GM12878 (cell line): ENCODE measurements around the gene ALDH18A1. TPM values are rescaled to one million over a fixed set of nuclear protein-coding genes. Genes with fewer than 3 reads are reported as not detected.

Source experiments
- ATAC-seq: fragments of 200-7000 bp; cut with Tn5 transposase; 3 replicates; pipeline ENCODE4 v1.9.1; 2020; ENCODE audit warnings: mild to moderate bottlenecking, moderate library complexity
- BruUV-seq: library from RNA; stranded (reverse); fragments of 400-500 nt; replicated peaks from 2 replicates; lab custom pipeline; 2021; lab: Mats Ljungman, UMichigan
- CTCF ChIA-PET: fragments of 300-600 bp; sonication (Branson Sonifier 250); formaldehyde crosslinking; extraction: SDS; loops from one replicate; lab custom pipeline; 2021; ENCODE audit warnings: inconsistent platforms; lab: Yijun Ruan, JAX
- POLR2A ChIA-PET: fragments of 350-600 bp; formaldehyde crosslinking; extraction: SDS; loops from one replicate; lab custom pipeline; 2021; ENCODE audit warnings: inconsistent platforms; lab: Charles Lee
- RAD21 ChIA-PET: fragments of 300-600 bp; sonication (Branson Sonifier 250); formaldehyde crosslinking; loops from one replicate; lab custom pipeline; 2023; ENCODE audit warnings: antibody characterized with exemption; ENCODE audit not compliant: unreplicated experiment; lab: Charles Lee
- SMC1A ChIA-PET: fragments of 300-600 bp; sonication (Branson Sonifier 250); formaldehyde crosslinking; loops from one replicate; lab custom pipeline; 2023; ENCODE audit not compliant: unreplicated experiment, uncharacterized antibody; lab: Charles Lee
- DNase-seq: peaks from one replicate; pipeline ENCODE4 v3.0.0-alpha.2; 2011; ENCODE audit warnings: low read depth, low spot score
- FAIRE-seq: peaks from 3 replicates; lab custom pipeline; 2011; peaks lifted over from hg19 to GRCh38; lab: Jason Lieb, UNC
- H2AFZ ChIP-seq: 2 replicates; pipeline ENCODE4 v1.6.0; 2011; ENCODE audit warnings: low read depth, low read length, control low read depth; ENCODE audit not compliant: control insufficient read depth
- H3K27ac ChIP-seq: 2 replicates; pipeline ENCODE4 v1.5.1; 2011; ENCODE audit warnings: control low read depth; ENCODE audit not compliant: control insufficient read depth, insufficient read depth
- H3K27me3 ChIP-seq, 2 experiments: replicated peaks in 1 of 2; 2 replicates each; pipeline versions ENCODE4 v1.6.0 to v1.6.1; 2011; ENCODE audit warnings: low read length in 1 of 2; ENCODE audit not compliant: control insufficient read depth in 2 of 2, insufficient read depth in 2 of 2
- H3K36me3 ChIP-seq, 2 experiments: 2 replicates each; pipeline ENCODE4 v1.5.1; 2011; ENCODE audit warnings: low read length in 1 of 2; ENCODE audit not compliant: control insufficient read depth in 2 of 2, insufficient read depth in 2 of 2
- H3K4me1 ChIP-seq: 2 replicates; pipeline ENCODE4 v1.6.1; 2011; ENCODE audit warnings: mild to moderate bottlenecking, low read length, moderate library complexity, mixed read lengths; ENCODE audit not compliant: control insufficient read depth, insufficient read depth
- H3K4me2 ChIP-seq: 2 replicates; pipeline ENCODE4 v1.6.0; 2011; ENCODE audit warnings: control low read depth; ENCODE audit not compliant: control insufficient read depth, insufficient read depth
- H3K4me3 ChIP-seq: fragments of 200-600 bp; sonication (generic); 2 replicates; pipeline ENCODE4 v1.5.1; 2016
- H3K79me2 ChIP-seq: 2 replicates; pipeline ENCODE4 v1.6.0; 2011; ENCODE audit warnings: low read length; ENCODE audit not compliant: control insufficient read depth, insufficient read depth
- H3K9ac ChIP-seq: 2 replicates; pipeline ENCODE4 v1.8.0; 2011; ENCODE audit warnings: low read length, control low read depth, mixed read lengths; ENCODE audit not compliant: control insufficient read depth, insufficient read depth
- H3K9me3 ChIP-seq: replicated peaks from 3 replicates; pipeline ENCODE4 v1.5.1; 2011; ENCODE audit warnings: mild to moderate bottlenecking, low read length; ENCODE audit not compliant: control insufficient read depth, insufficient read depth
- H4K20me1 ChIP-seq: 2 replicates; pipeline ENCODE4 v1.6.0; 2011; ENCODE audit not compliant: control insufficient read depth, insufficient read depth
- BMI1 ChIP-seq: fragments of 450-650 bp; IDR thresholded peaks from 2 replicates; pipeline ENCODE4 v1.6.1; 2016; ENCODE audit warnings: mild to moderate bottlenecking, moderate library complexity, borderline replicate concordance
- BRCA1 ChIP-seq: IDR thresholded peaks from 2 replicates; pipeline ENCODE4 v1.6.1; 2011; ENCODE audit warnings: low read depth, low read length, improper control_type of control experiment
- CBX3 ChIP-seq: fragments of 200-600 bp; sonication (generic); IDR thresholded peaks from 2 replicates; pipeline ENCODE4 v1.6.1; 2016; ENCODE audit warnings: low read depth, borderline replicate concordance
- CEBPB ChIP-seq, 2 experiments: fragments of 150-350 bp in 1 of 2; IDR thresholded peaks; 2 replicates each; pipeline ENCODE4 v1.6.1; 2012 to 2014; ENCODE audit warnings: low read depth in 2 of 2, low read length in 2 of 2, borderline replicate concordance in 1 of 2, inconsistent platforms in 1 of 2
- CREB1 ChIP-seq: IDR thresholded peaks from 2 replicates; pipeline ENCODE4 v1.6.1; 2012; ENCODE audit warnings: low read depth, mild to moderate bottlenecking, inconsistent platforms
- CTCF ChIP-seq, 3 experiments: IDR thresholded peaks in 2 of 3; conservative IDR thresholded peaks in 1 of 3; 2 replicates each; pipeline ENCODE4 v1.5.1; 2011; ENCODE audit warnings: low read depth in 3 of 3, low read length in 3 of 3, mild to moderate bottlenecking in 3 of 3, control low read depth in 2 of 3, moderate library complexity in 2 of 3, inconsistent platforms in 1 of 3, mixed read lengths in 1 of 3; ENCODE audit not compliant: control insufficient read depth in 2 of 3, insufficient read depth in 1 of 3; ENCODE audit errors: extremely low read depth in 1 of 3
- E4F1 ChIP-seq: fragments of 450-650 bp; IDR thresholded peaks from 2 replicates; pipeline ENCODE4 v1.6.1; 2018; ENCODE audit warnings: borderline replicate concordance, mild to moderate bottlenecking; ENCODE audit not compliant: partially characterized antibody
- ETV6 ChIP-seq, 2 experiments: fragments of 450-650 bp in 1 of 2; IDR thresholded peaks in 1 of 2; conservative IDR thresholded peaks in 1 of 2; 2 replicates each; pipeline ENCODE4 v1.6.1; 2014; ENCODE audit warnings: antibody characterized with exemption in 1 of 2, borderline replicate concordance in 1 of 2, low read depth in 1 of 2, mild to moderate bottlenecking in 1 of 2, moderate library complexity in 1 of 2
- FOXK2 ChIP-seq: fragments of 450-650 bp; IDR thresholded peaks from 2 replicates; pipeline ENCODE4 v1.6.1; 2017; ENCODE audit warnings: mild to moderate bottlenecking, moderate library complexity
- HDAC6 ChIP-seq: fragments of 200-600 bp; sonication (generic); IDR thresholded peaks from one replicate; pipeline ENCODE4 v1.8.0; 2017; ENCODE audit warnings: antibody characterized with exemption; ENCODE audit not compliant: unreplicated experiment
- IRF4 ChIP-seq: IDR thresholded peaks from 2 replicates; pipeline ENCODE4 v1.6.1; 2011; ENCODE audit warnings: low read depth, low read length
- NFYA ChIP-seq: IDR thresholded peaks from 2 replicates; pipeline ENCODE4 v1.6.1; 2011; ENCODE audit warnings: low read depth, mild to moderate bottlenecking, low read length, improper control_type of control experiment, borderline replicate concordance
- RAD51 ChIP-seq: fragments of 450-650 bp; IDR thresholded peaks from 2 replicates; pipeline ENCODE4 v1.6.1; 2016; ENCODE audit warnings: moderate library complexity, mild to moderate bottlenecking, inconsistent platforms
- TAF1 ChIP-seq: IDR thresholded peaks from 2 replicates; pipeline ENCODE4 v1.6.1; 2011; ENCODE audit warnings: mild to moderate bottlenecking, low read depth, low read length, borderline replicate concordance
- ZBTB33 ChIP-seq: fragments of 450-650 bp; IDR thresholded peaks from 2 replicates; pipeline ENCODE4 v1.6.1; 2017; ENCODE audit warnings: mild to moderate bottlenecking
- ZNF207 ChIP-seq: fragments of 450-650 bp; IDR thresholded peaks from 2 replicates; pipeline ENCODE4 v1.6.1; 2014; ENCODE audit warnings: antibody characterized with exemption, mild to moderate bottlenecking, borderline replicate concordance
- ZNF622 ChIP-seq: fragments of 450-650 bp; IDR thresholded peaks from 2 replicates; pipeline ENCODE4 v1.6.1; 2017; ENCODE audit warnings: mild to moderate bottlenecking, inconsistent platforms
- ZSCAN29 ChIP-seq: fragments of 450-650 bp; IDR thresholded peaks from 2 replicates; pipeline ENCODE4 v1.6.1; 2017; ENCODE audit warnings: mild to moderate bottlenecking, moderate library complexity
- WGBS: methylation state at CpG from one replicate; pipeline ENCODE4 v1.1.6; 2016; ENCODE audit warnings: low lambda C conversion rate; ENCODE audit not compliant: insufficient replicate concordance, insufficient coverage; ENCODE audit errors: missing lambda C conversion rate; 5-methylcytosine and 5-hydroxymethylcytosine counted together
- in situ Hi-C: fragments of 300-500 bp; cut with MboI; formaldehyde crosslinking; loops from 9 replicates; pipeline ENCODE4 v1.14.3; 2018; ENCODE audit warnings: mixed read lengths
- intact Hi-C: fragments of 100-400 bp; cut with micrococcal nuclease; formaldehyde crosslinking; loops from one replicate; pipeline ENCODE4 v1.14.2; 2022; ENCODE audit not compliant: unreplicated experiment
- polyA plus RNA-seq, 11 experiments: library from polyadenylated mRNA; depleted of rRNA in 4 of 11; unstranded in 6 of 11; stranded (reverse) in 5 of 11; fragments of >200 nt; fragmentation: Nextera tagmentation in 4 of 11; fragmentation: Illumina TruSeq in 1 of 11; extraction: Ambion mirVana in 4 of 11; extraction: Trizol in 1 of 11; gene quantifications; 1 replicate in 1 of 11; 2 replicates in 10 of 11; pipeline versions ENCODE4 v1.2.1 to v1.2.3, GENCODE V29; 2011 to 2016; ENCODE audit warnings: inconsistent platforms in 2 of 11, missing spikeins in 2 of 11, low read depth in 1 of 11
- total RNA-seq, 4 experiments: library from RNA; depleted of rRNA in 3 of 4; stranded (reverse); fragments of >200 nt in 3 of 4; fragmentation: Illumina TruSeq in 1 of 4; extraction: Trizol in 1 of 4; gene quantifications; 2 replicates each; pipeline versions ENCODE4 v1.2.1 to v1.2.3, GENCODE V29; 2013 to 2021

The ALDH18A1 gene
- total and polyA plus RNA-seq, 10 of the 15 experiments (the other 5 are each of a cell fraction or from before 2014, with no cell fraction given) = 24.3 to 118 (median 99.3) TPM

GRCh38 chr10:95637911-95638310, 18.6 kb downstream of the ALDH18A1 start:
- Histone ChIP-seq H2AFZ (no peak overlapping the region), H3K79me2 (no peaks in the 10 kb centered on the region), H3K36me3 (peaks cover 22 to 37% of the 10 kb centered on the region in 2 experiments), H3K9ac (no peak overlapping the region), H3K27ac (no peak overlapping the region), H3K4me1 (no peaks in the 10 kb centered on the region), H3K27me3 (no peaks in the 10 kb centered on the region), H3K4me2 (no peak overlapping the region), H4K20me1 (no peaks in the 10 kb centered on the region), H3K4me3 (no peak overlapping the region), H3K9me3 (no peaks in the 10 kb centered on the region)
- intact Hi-C loops = no loop called here
- no peak for DNase-seq
- no peak for FAIRE-seq
- ChIA-PET SMC1A (no interaction called here), CTCF (no interaction called here), RAD21 (no interaction called here), POLR2A (no interaction called here)
- in situ Hi-C loops = no loop called here
- 99% methylated on average over 4 of the region's 4 CpGs for WGBS
- no TSS peak for BruUV-seq
- no peak for ATAC-seq
- TF ChIP-seq E4F1 = no peak
- no peak for TF ChIP-seq NFYA
- TF ChIP-seq CEBPB (IDR thresholded peaks at IDR 0.05; ENCODE audit: borderline replicate concordance in 1 of 2, low read depth in 2 of 2, low read length in 2 of 2) = no peak
- no peak for TF ChIP-seq CBX3
- TF ChIP-seq BMI1 = no peak
- no peak for TF ChIP-seq ZNF207
- no peak for TF ChIP-seq TAF1
- TF ChIP-seq FOXK2 = no peak
- no peak for TF ChIP-seq CREB1
- no peak for TF ChIP-seq HDAC6
- no peak for TF ChIP-seq CTCF (IDR thresholded peaks at IDR 0.05 in 2 of 3, conservative IDR thresholded peaks at IDR 0.05 in 1 of 3; ENCODE audit: control insufficient read depth in 2 of 3, extremely low read depth in 1 of 3, insufficient read depth in 1 of 3, low read depth in 3 of 3, low read length in 3 of 3)
- no peak for TF ChIP-seq ZNF622
- no peak for TF ChIP-seq ZBTB33
- no peak for TF ChIP-seq BRCA1
- TF ChIP-seq ZSCAN29 = no peak
- TF ChIP-seq IRF4 = no peak
- TF ChIP-seq RAD51 = no peak
- no peak for TF ChIP-seq ETV6 (conservative IDR thresholded peaks at IDR 0.05 in 1 of 2, IDR thresholded peaks at IDR 0.05 in 1 of 2; ENCODE audit: borderline replicate concordance in 1 of 2, low read depth in 1 of 2)
